ENCODE measurements around the gene PAPOLB. TPM values are rescaled to one million over a fixed set of nuclear protein-coding genes. Genes with fewer than 3 reads are reported as not detected.

PAPOLB gene
- total RNA-seq, 5 donors from 2014 or later (not counting 1 experiment from before 2014, with no cell fraction given) = not detected

DNA sequence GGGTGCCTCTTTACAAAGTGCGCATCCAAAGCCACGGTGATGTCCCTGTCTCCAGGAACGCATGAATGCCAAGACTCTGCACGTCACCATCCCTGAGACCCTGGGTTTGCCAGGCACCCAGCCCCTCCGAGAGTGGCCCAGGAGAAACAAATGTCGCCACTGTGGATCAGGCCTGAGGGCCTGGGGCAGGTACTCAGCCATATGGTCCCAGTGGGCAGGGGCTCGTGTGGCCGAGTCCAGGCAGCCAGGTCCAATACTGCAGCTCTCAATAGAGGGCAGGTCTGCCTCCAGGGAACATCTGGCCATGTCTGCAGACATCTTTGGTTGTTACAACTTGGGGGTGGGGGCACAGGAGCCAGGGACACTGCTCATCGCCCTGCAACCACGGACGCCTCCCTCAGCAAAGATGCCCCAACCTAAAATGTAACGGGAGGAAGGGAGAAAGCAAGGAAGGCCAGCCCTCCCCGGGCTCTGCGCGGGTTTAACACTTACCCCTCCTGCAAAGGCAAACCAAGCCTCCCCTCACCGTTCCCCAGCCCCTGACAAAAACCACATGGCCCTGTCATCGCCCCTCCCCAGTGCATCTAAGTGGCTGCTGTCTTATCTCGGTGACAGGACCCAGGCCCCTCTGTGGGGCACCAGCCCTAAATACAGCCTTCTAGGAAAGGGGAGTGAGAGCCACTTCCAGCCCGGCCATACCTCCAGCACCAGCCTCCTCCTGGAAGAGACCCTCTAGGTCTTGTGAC, 10.3 kb upstream of the PAPOLB start:
- no peak overlapping the region for H3K27ac ChIP-seq (ENCODE audit: low read length)
- H3K9me3 Mint-ChIP-seq = peaks cover 0 to 2% (median 0%) of the 10 kb centered on the region in 3 donors
- WGBS (ENCODE audit: insufficient coverage) = 79% methylated on average over 10 of the region's 19 CpGs
- H3K27me3 ChIP-seq (replicated peaks in 1 of 2; ENCODE audit: control insufficient read depth in 2 of 2, extremely low read depth in 1 of 2, insufficient read depth in 2 of 2, low read length in 1 of 2) = peaks cover 3 to 51% of the 10 kb centered on the region in 2 experiments
- no peak overlapping the region for H3K4me3 ChIP-seq (ENCODE audit: control insufficient read depth in 1 of 2, extremely low read depth in 1 of 2, low read length in 1 of 2)
- H3K4me3 Mint-ChIP-seq = no peak overlapping the region
- no peaks in the 10 kb centered on the region for H3K36me3 Mint-ChIP-seq
- ChIA-PET CTCF (no interaction called here), POLR2A (no interaction called here)
- no peak overlapping the region for H3K27ac Mint-ChIP-seq
- no peaks in the 10 kb centered on the region for H3K36me3 ChIP-seq (ENCODE audit: control insufficient read depth in 2 of 2, extremely low read depth in 1 of 2, insufficient read depth in 1 of 2, low read length in 1 of 2)
- no peaks in the 10 kb centered on the region for H3K9me3 ChIP-seq
- no peaks in the 10 kb centered on the region for H3K4me1 ChIP-seq (ENCODE audit: control insufficient read depth in 1 of 2, extremely low read depth in 1 of 2, insufficient read depth in 2 of 2, low read length in 2 of 2)
- H3K4me1 Mint-ChIP-seq = peaks cover 2 to 5% (median 4%) of the 10 kb centered on the region in 3 donors
- no peak for DNase-seq
- peaks cover 15 to 36% of the 10 kb centered on the region in 2 donors for H3K27me3 Mint-ChIP-seq
- ATAC-seq (replicated peaks in 1 of 4) = no peak

DNA sequence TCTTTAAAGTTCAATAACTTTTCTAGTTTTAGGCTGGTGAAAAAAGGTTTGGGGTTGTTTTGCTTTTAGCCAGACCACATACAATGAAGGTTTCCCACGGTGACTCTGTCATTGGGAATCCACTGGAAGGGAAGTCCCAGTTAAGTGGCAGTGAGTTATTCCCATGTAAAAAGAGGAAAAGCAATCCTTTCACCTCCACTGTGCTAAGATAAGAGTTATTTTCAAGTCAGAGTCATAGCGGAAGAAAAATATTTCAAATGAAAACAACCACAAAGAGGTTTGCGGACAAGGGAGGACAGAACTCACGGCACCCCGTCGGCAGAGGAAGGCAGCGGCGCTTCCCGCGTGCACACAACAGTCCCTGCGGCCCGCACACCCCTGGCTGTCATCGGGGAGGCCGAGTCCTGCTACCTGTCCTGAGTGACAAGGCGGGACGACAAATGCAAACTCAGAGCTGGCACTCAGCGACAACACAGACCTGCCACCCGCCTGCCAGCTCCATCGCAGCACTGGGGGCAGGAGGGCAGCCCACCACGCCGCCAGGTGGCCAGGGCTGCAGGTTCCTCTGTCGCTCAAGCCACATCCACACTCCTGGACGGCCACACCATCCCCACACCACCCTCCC, 9.3 kb upstream of the PAPOLB start:
- 30% methylated on average over 21 of the region's 23 CpGs for WGBS (ENCODE audit: insufficient coverage)
- CTCF ChIA-PET = no interaction called here
- no peaks in the 10 kb centered on the region for H3K36me3 ChIP-seq (ENCODE audit: control insufficient read depth in 2 of 2, extremely low read depth in 1 of 2, insufficient read depth in 1 of 2, low read length in 1 of 2)
- H3K4me1 ChIP-seq (ENCODE audit: control insufficient read depth in 1 of 2, extremely low read depth in 1 of 2, insufficient read depth in 2 of 2, low read length in 2 of 2) = no peaks in the 10 kb centered on the region
- POLR2A ChIA-PET = no interaction called here
- ATAC-seq (replicated peaks in 1 of 4) (no peak), DNase-seq (no peak)
- Mint-ChIP-seq H3K36me3 (no peaks in the 10 kb centered on the region), H3K4me1 (peaks cover 2 to 5% (median 4%) of the 10 kb centered on the region in 3 donors), H3K27ac (no peak overlapping the region), H3K4me3 (no peak overlapping the region), H3K9me3 (peaks cover 0 to 2% (median 0%) of the 10 kb centered on the region in 3 donors), H3K27me3 (peaks cover 15 to 39% of the 10 kb centered on the region in 2 donors)
- peaks cover 3 to 46% of the 10 kb centered on the region in 2 experiments for H3K27me3 ChIP-seq (replicated peaks in 1 of 2; ENCODE audit: control insufficient read depth in 2 of 2, extremely low read depth in 1 of 2, insufficient read depth in 2 of 2, low read length in 1 of 2)
- no peaks in the 10 kb centered on the region for H3K9me3 ChIP-seq
- no peak overlapping the region for H3K27ac ChIP-seq (ENCODE audit: low read length)
- H3K4me3 ChIP-seq (ENCODE audit: control insufficient read depth in 1 of 2, extremely low read depth in 1 of 2, low read length in 1 of 2) = no peak overlapping the region

DNA sequence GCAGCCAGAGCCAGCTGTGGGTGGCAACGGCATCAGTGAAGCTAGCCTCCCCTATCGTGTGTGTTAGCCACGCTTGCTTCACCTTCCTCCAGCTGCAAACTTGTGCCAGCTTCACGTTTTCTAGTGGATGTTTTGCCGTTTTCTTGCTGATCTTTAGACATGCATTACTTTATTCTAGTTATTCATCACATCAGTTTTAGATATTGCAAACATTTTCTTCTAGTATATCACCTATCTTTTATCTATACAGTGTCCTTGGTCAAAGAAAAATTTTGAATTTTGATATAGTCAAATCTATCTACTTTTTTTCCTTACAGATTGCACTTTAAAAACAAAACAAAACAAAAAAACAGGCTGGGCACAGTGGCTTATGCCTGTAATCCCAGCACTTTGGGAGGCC, 6.7 kb upstream of the PAPOLB start:
- Histone ChIP-seq H3K9me3 (peaks cover 2% of the 10 kb centered on the region), H3K36me3 (ENCODE audit: control insufficient read depth in 2 of 2, extremely low read depth in 1 of 2, insufficient read depth in 1 of 2, low read length in 1 of 2) (no peaks in the 10 kb centered on the region), H3K27me3 (replicated peaks in 1 of 2; ENCODE audit: control insufficient read depth in 2 of 2, extremely low read depth in 1 of 2, insufficient read depth in 2 of 2, low read length in 1 of 2) (peaks cover 7 to 36% of the 10 kb centered on the region in 2 experiments), H3K4me1 (ENCODE audit: control insufficient read depth in 1 of 2, extremely low read depth in 1 of 2, insufficient read depth in 2 of 2, low read length in 2 of 2) (no peaks in the 10 kb centered on the region), H3K4me3 (ENCODE audit: control insufficient read depth in 1 of 2, extremely low read depth in 1 of 2, low read length in 1 of 2) (no peak overlapping the region), H3K27ac (ENCODE audit: low read length) (no peak overlapping the region)
- 90% methylated on average over 3 of the region's 5 CpGs for WGBS (ENCODE audit: insufficient coverage)
- ATAC-seq (replicated peaks in 1 of 4) (no peak), DNase-seq (no peak)
- ChIA-PET CTCF (no interaction called here), POLR2A (no interaction called here)
- Mint-ChIP-seq H3K4me3 (no peak overlapping the region), H3K9me3 (peaks cover 0 to 2% (median 0%) of the 10 kb centered on the region in 3 donors), H3K27ac (no peak overlapping the region), H3K4me1 (peaks cover 2 to 5% (median 4%) of the 10 kb centered on the region in 3 donors), H3K27me3 (peaks cover 33 to 59% of the 10 kb centered on the region in 2 donors), H3K36me3 (no peaks in the 10 kb centered on the region)

DNA sequence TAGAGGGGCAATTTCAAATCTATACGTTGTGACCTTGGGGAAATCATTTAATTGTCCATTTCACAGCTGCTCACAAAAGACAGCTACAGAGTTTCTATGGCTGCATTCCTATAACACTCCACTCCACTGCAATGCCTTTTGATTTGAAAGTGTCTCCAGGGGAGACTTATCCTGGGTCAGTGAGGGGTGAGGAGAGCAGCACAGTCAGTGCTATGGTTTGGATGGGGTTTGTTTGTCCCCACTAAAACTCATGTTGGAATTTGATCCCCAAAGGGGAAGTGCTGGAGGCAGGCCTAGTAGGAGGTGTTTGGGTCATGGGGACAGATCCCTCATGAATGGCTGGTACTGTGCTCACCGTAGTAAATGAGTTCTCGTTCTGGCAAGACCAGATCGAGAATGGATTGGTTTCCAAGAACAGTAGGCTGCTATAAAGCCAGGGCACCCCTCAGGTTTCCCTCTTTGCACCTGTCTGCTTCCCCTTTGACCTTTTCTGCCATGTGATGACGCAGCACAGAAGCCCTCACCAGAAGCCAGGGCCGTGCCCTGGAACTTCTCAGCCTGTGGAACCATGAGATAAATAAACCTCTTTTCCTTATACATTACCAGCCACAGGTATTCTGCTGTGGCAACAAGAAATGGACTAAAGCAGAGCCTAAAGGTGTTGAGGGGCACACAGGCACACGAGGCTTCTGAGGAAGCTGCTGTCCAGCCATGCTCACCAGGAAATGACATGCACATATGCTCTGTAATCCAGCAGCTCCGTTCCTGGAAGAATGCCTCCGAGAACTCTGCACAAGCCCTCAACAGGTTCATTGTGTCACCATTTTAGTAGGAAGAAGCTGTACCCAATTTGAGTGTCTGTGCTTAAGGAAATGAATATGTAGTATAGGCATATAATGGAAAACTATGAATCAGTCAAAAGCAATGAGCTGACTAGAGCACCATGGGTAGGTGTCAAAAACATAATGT, 5.0 kb upstream of the PAPOLB start:
- ChIA-PET POLR2A (no interaction called here), CTCF (no interaction called here)
- Histone ChIP-seq H3K27ac (ENCODE audit: low read length) (no peak overlapping the region), H3K4me3 (ENCODE audit: control insufficient read depth in 1 of 2, extremely low read depth in 1 of 2, low read length in 1 of 2) (no peak overlapping the region), H3K9me3 (peaks cover 4% of the 10 kb centered on the region), H3K4me1 (ENCODE audit: control insufficient read depth in 1 of 2, extremely low read depth in 1 of 2, insufficient read depth in 2 of 2, low read length in 2 of 2) (peaks cover 0 to 5% of the 10 kb centered on the region in 2 experiments), H3K36me3 (ENCODE audit: control insufficient read depth in 2 of 2, extremely low read depth in 1 of 2, insufficient read depth in 1 of 2, low read length in 1 of 2) (no peaks in the 10 kb centered on the region), H3K27me3 (replicated peaks in 1 of 2; ENCODE audit: control insufficient read depth in 2 of 2, extremely low read depth in 1 of 2, insufficient read depth in 2 of 2, low read length in 1 of 2) (peaks cover 7 to 27% of the 10 kb centered on the region in 2 experiments)
- H3K36me3 Mint-ChIP-seq = no peaks in the 10 kb centered on the region
- peaks cover 36 to 58% of the 10 kb centered on the region in 2 donors for H3K27me3 Mint-ChIP-seq
- no peak overlapping the region for H3K27ac Mint-ChIP-seq
- 82% methylated on average over 4 of the region's 9 CpGs for WGBS (ENCODE audit: insufficient coverage)
- ATAC-seq (replicated peaks in 1 of 4) (no peak), DNase-seq (no peak)
- H3K4me3 Mint-ChIP-seq = no peak overlapping the region
- peaks cover 0 to 6% (median 2%) of the 10 kb centered on the region in 3 donors for H3K9me3 Mint-ChIP-seq
- peaks cover 2 to 5% (median 4%) of the 10 kb centered on the region in 3 donors for H3K4me1 Mint-ChIP-seq

- Mint-ChIP-seq H3K27ac (no peak overlapping the region), H3K27me3 (peaks cover 45 to 56% of the 10 kb centered on the region in 2 donors), H3K4me3 (peak overlapping the region in 2 of 3 donors; percentile 34 to 56), H3K4me1 (peaks cover 0 to 3% (median 1%) of the 10 kb centered on the region in 3 donors), H3K9me3 (peaks cover 0 to 6% (median 0%) of the 10 kb centered on the region in 3 donors), H3K36me3 (no peaks in the 10 kb centered on the region)
- H3K27me3 ChIP-seq (replicated peaks in 1 of 2; ENCODE audit: control insufficient read depth in 2 of 2, extremely low read depth in 1 of 2, insufficient read depth in 2 of 2, low read length in 1 of 2) = peaks cover 9 to 14% of the 10 kb centered on the region in 2 experiments
- 90% methylated on average over 13 of the region's 14 CpGs for WGBS (ENCODE audit: insufficient coverage)
- H3K27ac ChIP-seq (ENCODE audit: low read length) = no peak overlapping the region
- CTCF ChIA-PET = no interaction called here
- peak overlapping the region; percentile 30 to 65 for H3K4me3 ChIP-seq (ENCODE audit: control insufficient read depth in 1 of 2, extremely low read depth in 1 of 2, low read length in 1 of 2)
- POLR2A ChIA-PET = no interaction called here
- H3K9me3 ChIP-seq = peaks cover 9% of the 10 kb centered on the region
- ATAC-seq (replicated peaks in 1 of 4) (no peak), DNase-seq (no peak)
- no peaks in the 10 kb centered on the region for H3K36me3 ChIP-seq (ENCODE audit: control insufficient read depth in 2 of 2, extremely low read depth in 1 of 2, insufficient read depth in 1 of 2, low read length in 1 of 2)
- H3K4me1 ChIP-seq (ENCODE audit: control insufficient read depth in 1 of 2, extremely low read depth in 1 of 2, insufficient read depth in 2 of 2, low read length in 2 of 2) = peaks cover 0 to 10% of the 10 kb centered on the region in 2 experiments
Measured at GRCh38 chr7:4862156-4862555, 326 bp upstream of the PAPOLB start.

DNA sequence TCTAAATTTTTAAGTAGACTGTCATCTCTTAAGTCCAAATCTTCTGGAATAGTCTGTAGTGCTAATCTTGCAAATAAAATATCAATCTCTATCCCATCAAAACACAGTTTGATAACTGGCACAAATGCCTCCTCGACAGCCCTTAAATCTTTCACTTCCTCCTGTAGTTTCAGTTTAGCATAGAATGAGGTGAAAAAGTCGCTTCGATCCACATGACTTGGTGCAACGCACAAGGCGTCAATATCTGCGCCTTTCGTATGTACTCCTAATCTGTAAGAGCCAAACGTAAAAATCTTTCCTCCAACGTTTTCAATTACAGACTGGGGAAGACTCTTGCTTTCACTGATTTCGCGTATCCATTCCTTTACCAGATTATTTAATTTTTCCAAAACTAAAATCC, 603 bp downstream of the PAPOLB start:
- H3K4me3 ChIP-seq (ENCODE audit: control insufficient read depth in 1 of 2, extremely low read depth in 1 of 2, low read length in 1 of 2) = peak overlapping the region in 1 of 2 donors; percentile 65
- ATAC-seq (replicated peaks in 1 of 4) (no peak), DNase-seq (no peak)
- peaks cover 9 to 14% of the 10 kb centered on the region in 2 experiments for H3K27me3 ChIP-seq (replicated peaks in 1 of 2; ENCODE audit: control insufficient read depth in 2 of 2, extremely low read depth in 1 of 2, insufficient read depth in 2 of 2, low read length in 1 of 2)
- no peak overlapping the region for H3K27ac Mint-ChIP-seq
- H3K27me3 Mint-ChIP-seq = peaks cover 45 to 53% of the 10 kb centered on the region in 2 donors
- peaks cover 0 to 3% (median 1%) of the 10 kb centered on the region in 3 donors for H3K4me1 Mint-ChIP-seq
- peaks cover 0 to 6% (median 0%) of the 10 kb centered on the region in 3 donors for H3K9me3 Mint-ChIP-seq
- H3K4me1 ChIP-seq (ENCODE audit: control insufficient read depth in 1 of 2, extremely low read depth in 1 of 2, insufficient read depth in 2 of 2, low read length in 2 of 2) = peaks cover 0 to 10% of the 10 kb centered on the region in 2 experiments
- 89% methylated on average over 10 of the region's 11 CpGs for WGBS (ENCODE audit: insufficient coverage)
- H3K27ac ChIP-seq (ENCODE audit: low read length) = no peak overlapping the region
- H3K4me3 Mint-ChIP-seq = peak overlapping the region; percentile 25 to 56 (median 34)
- H3K36me3 ChIP-seq (ENCODE audit: control insufficient read depth in 2 of 2, extremely low read depth in 1 of 2, insufficient read depth in 1 of 2, low read length in 1 of 2) = no peaks in the 10 kb centered on the region
- POLR2A ChIA-PET = no interaction called here
- CTCF ChIA-PET = no interaction called here
- H3K9me3 ChIP-seq = peaks cover 9% of the 10 kb centered on the region
- H3K36me3 Mint-ChIP-seq = no peaks in the 10 kb centered on the region
